DND-41 (cell line): Measurements from ENCODE around the gene KRT73.

Experiments
- ATAC-seq: fragments of 200-7000 bp; cut with Tn5 transposase; 3 replicates; pipeline ENCODE4 v1.9.1; 2021; ENCODE audit warnings: low read depth; ENCODE audit not compliant: insufficient read depth
- DNase-seq: peaks from one replicate; pipeline ENCODE4 v3.0.0-alpha.2; 2020
- H2AFZ ChIP-seq: 2 replicates; pipeline ENCODE4 v1.6.0; 2012; ENCODE audit warnings: low read depth, low read length
- H3K27ac ChIP-seq: 2 replicates; pipeline ENCODE4 v1.5.1; 2012; ENCODE audit warnings: low read length, inconsistent platforms
- H3K27me3 ChIP-seq: fragments of 200-600 bp; sonication (generic); 2 replicates; pipeline ENCODE4 v1.6.0; 2012; ENCODE audit warnings: low read length, mild to moderate bottlenecking, inconsistent platforms; ENCODE audit not compliant: insufficient read depth, poor library complexity
- H3K36me3 ChIP-seq: 2 replicates; pipeline ENCODE4 v1.5.1; 2012; ENCODE audit warnings: low read length, inconsistent platforms; ENCODE audit not compliant: insufficient read depth
- H3K4me1 ChIP-seq: 2 replicates; pipeline ENCODE4 v1.5.1; 2012; ENCODE audit warnings: mild to moderate bottlenecking, low read length; ENCODE audit not compliant: insufficient read depth
- H3K4me2 ChIP-seq: 2 replicates; pipeline ENCODE4 v1.6.0; 2012; ENCODE audit warnings: mild to moderate bottlenecking, moderate library complexity, low read length, inconsistent platforms; ENCODE audit not compliant: insufficient read depth
- H3K4me3 ChIP-seq, 2 experiments: fragments of 200-600 bp in 1 of 2; shearing (Covaris generic) in 1 of 2; 2 replicates each; pipeline ENCODE4 v1.5.1; 2012 to 2016; ENCODE audit warnings: inconsistent platforms in 2 of 2, low read length in 2 of 2, mild to moderate bottlenecking in 2 of 2, low read depth in 1 of 2, moderate library complexity in 1 of 2
- H3K79me2 ChIP-seq: 2 replicates; pipeline ENCODE4 v1.6.0; 2012; ENCODE audit warnings: low read length, inconsistent platforms; ENCODE audit not compliant: insufficient read depth
- H3K9ac ChIP-seq: 2 replicates; pipeline ENCODE4 v1.6.0; 2012; ENCODE audit warnings: low read depth, mild to moderate bottlenecking, inconsistent platforms, low read length, moderate library complexity
- H3K9me3 ChIP-seq: 2 replicates; pipeline ENCODE4 v1.5.1; 2012; ENCODE audit warnings: low read length, moderate library complexity, mild to moderate bottlenecking, inconsistent platforms; ENCODE audit not compliant: insufficient read depth, severe bottlenecking
- H4K20me1 ChIP-seq: 2 replicates; pipeline ENCODE4 v1.6.0; 2012; ENCODE audit warnings: low read length; ENCODE audit not compliant: insufficient read depth
- CTCF ChIP-seq: IDR thresholded peaks from 2 replicates; pipeline ENCODE4 v1.5.1; 2012; ENCODE audit warnings: borderline replicate concordance, low read length, moderate library complexity, mild to moderate bottlenecking; ENCODE audit not compliant: poor library complexity, severe bottlenecking; ENCODE audit errors: extremely low read depth
- EZH2 ChIP-seq: IDR thresholded peaks from 3 replicates; pipeline ENCODE4 v1.6.1; 2012; ENCODE audit warnings: borderline replicate concordance, low read depth, mild to moderate bottlenecking, moderate library complexity, low read length, inconsistent platforms; ENCODE audit not compliant: severe bottlenecking

Gene KRT73

GRCh38 chr12:52577316-52577715 lies 41.0 kb downstream of the KRT73 start:
- H3K27me3 ChIP-seq, result peaks cover 13% of the 10 kb centered on the region
- H3K79me2 ChIP-seq, result no peaks in the 10 kb centered on the region
- ATAC-seq (no peak), DNase-seq (no peak)
- TF ChIP-seq EZH2 (no peak), CTCF (no peak)
- 0 out of 2 replicates have a peak, but pooled peaks cover 4% of the 10 kb centered on the region for H4K20me1 ChIP-seq
- H3K9me3 ChIP-seq, result no peaks in the 10 kb centered on the region
- no peak overlapping the region for H2AFZ ChIP-seq
- no peak overlapping the region for H3K4me3 ChIP-seq
- no peak overlapping the region for H3K4me2 ChIP-seq
- no peaks in the 10 kb centered on the region for H3K4me1 ChIP-seq
- H3K9ac ChIP-seq, result no peak overlapping the region
- H3K36me3 ChIP-seq, result no peaks in the 10 kb centered on the region
- H3K27ac ChIP-seq, result no peak overlapping the region

GRCh38 chr12:52575948-52576347 lies 42.4 kb downstream of the KRT73 start:
- Histone ChIP-seq H4K20me1 (0 out of 2 replicates have a peak, but pooled peaks cover 4% of the 10 kb centered on the region), H3K4me1 (no peaks in the 10 kb centered on the region), H3K9me3 (no peaks in the 10 kb centered on the region), H3K27ac (no peak overlapping the region), H3K79me2 (no peaks in the 10 kb centered on the region), H2AFZ (no peak overlapping the region), H3K4me2 (no peak overlapping the region), H3K27me3 (peaks cover 22% of the 10 kb centered on the region), H3K9ac (no peak overlapping the region), H3K4me3 (no peak overlapping the region), H3K36me3 (no peaks in the 10 kb centered on the region)
- DNase-seq (no peak), ATAC-seq (no peak)
- TF ChIP-seq CTCF (no peak), EZH2 (no peak)

- Histone ChIP-seq H3K9me3 (no peaks in the 10 kb centered on the region), H2AFZ (no peak overlapping the region), H3K27me3 (peaks cover 22% of the 10 kb centered on the region), H3K27ac (no peak overlapping the region), H3K4me1 (no peaks in the 10 kb centered on the region), H3K36me3 (no peaks in the 10 kb centered on the region), H3K9ac (no peak overlapping the region), H4K20me1 (0 out of 2 replicates have a peak, but pooled peaks cover 4% of the 10 kb centered on the region), H3K4me2 (no peak overlapping the region), H3K79me2 (no peaks in the 10 kb centered on the region), H3K4me3 (no peak overlapping the region)
- DNase-seq (no peak), ATAC-seq (no peak)
- TF ChIP-seq EZH2 (no peak), CTCF (no peak)
Observed at GRCh38 chr12:52575256-52575655, 43.1 kb downstream of the KRT73 start.

GRCh38 chr12:52573743-52574142 lies 44.6 kb downstream of the KRT73 start, which contains the start of gene KRT74:
KRT74 (minus strand) TSS chr12:52573843; CDS start chr12:52573777, 66 bp downstream.
- Histone ChIP-seq H3K79me2 (no peaks in the 10 kb centered on the region), H3K9ac (no peak within 1 kb of the TSS), H3K36me3 (no peaks in the 10 kb centered on the region), H2AFZ (no peak within 1 kb of the TSS), H3K4me1 (no peaks in the 10 kb centered on the region), H3K4me3 (no peak within 1 kb of the TSS), H3K9me3 (no peaks in the 10 kb centered on the region), H4K20me1 (0 out of 2 replicates have a peak, but pooled peaks cover 4% of the 10 kb centered on the region), H3K4me2 (no peak within 1 kb of the TSS), H3K27me3 (peaks cover 22% of the 10 kb centered on the region), H3K27ac (no peak within 1 kb of the TSS)
- TF ChIP-seq EZH2, result no peak
- no peak for TF ChIP-seq CTCF
- DNase-seq (no peak), ATAC-seq (no peak)
